Measurements from ENCODE around the gene ALDH3A2.
"Not testable (repeated sequence)": the region's sequence is repeated elsewhere in the genome, so short reads cannot be mapped to it uniquely, and the experiment has no call there.

The ALDH3A2 gene

DNA sequence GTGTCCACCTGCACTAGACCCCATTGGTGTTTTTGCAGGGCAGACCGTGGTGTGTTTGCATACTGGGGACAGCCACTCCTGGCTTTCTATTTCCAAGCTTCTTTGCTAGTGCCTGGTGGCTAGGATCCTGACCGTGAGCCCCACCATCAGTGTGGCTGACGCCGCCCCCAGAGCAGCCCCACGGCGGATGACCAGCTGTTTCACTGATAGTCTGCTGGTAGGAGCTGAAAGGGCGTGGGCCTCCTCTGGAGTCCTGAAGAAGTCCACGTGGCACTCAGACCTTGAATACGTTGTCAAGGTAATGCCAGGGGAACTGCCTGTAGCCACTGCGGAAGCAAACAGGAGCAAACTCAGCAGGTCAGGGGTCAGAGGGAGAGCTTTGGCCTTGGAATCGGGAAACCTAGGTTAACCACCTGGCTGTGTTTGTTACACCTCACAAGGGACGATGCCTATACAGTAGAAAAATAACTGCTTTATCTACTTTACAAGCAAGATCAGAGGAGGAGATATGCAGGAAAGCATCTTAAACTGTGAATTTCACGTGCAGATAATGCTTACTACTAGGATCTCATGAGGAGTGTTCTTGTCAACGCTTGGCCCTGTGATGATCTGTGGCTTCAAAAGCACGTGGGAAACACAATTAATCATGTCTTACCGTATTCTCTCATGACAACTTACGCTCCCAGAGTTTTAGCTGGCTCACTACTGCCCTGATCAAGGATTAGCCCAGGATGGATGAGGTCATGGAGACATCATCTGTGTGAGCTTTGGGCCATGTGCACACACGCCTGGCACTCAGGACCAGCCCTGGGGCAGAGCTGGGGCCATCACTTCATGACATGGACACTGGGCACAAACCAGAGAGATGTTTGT lies 30.3 kb downstream of the ALDH3A2 start:
- no peak for DNase-seq (ENCODE audit: low read depth)

DNA sequence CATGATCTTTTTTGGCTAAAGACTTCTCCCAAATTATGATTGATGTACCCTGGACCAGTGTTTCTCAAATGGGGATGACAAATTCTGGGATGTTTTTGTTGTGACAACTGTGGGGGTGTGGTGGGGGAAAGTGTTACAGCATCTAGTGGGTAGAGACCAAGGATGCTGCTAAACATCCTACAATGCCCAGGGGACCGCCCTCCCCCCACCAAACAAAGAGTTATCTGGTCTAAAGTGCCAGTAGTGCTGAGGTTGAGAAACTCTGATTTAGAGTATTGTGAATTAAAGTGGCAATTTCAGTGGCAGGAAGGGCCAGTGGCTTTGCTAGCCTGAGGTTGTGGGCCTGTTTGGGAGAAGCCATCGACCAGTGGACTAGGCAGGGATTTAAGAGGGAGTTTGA lies 34.6 kb downstream of the ALDH3A2 start:
- no peak for DNase-seq (ENCODE audit: low read depth)

DNA sequence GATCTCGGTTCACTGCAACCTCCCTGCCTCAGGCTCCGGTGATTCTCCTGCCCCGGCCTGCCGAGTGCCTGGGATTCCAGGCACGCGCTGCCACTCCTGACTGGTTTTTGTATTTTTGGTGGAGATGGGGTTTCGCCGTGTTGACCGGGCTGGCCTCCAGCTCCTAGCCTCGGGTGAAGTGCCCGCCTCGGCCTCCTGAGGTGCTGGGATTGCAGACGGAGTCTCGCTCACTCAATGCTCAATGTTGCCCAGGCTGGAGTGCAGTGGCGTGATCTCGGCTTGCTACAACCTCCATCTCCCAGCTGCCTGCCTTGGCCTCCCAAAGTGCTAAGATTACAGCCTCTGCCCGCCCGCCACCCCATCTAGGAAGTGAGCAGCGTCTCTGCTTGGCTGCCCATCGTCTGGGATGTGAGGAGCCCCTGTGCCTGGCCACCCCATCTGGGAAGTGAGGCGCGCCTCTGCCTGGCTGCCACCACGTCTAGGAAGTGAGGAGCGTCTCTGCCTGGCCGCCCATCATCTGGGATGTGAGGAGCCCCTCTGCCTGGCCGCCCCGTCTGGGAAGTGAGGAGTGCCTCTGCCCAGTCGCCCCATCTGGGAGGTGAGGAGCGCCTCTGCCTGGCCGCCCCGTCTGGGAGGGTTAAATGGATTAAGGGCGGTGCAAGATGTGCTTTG lies 36.5 kb downstream of the ALDH3A2 start:
- DNase-seq (ENCODE audit: low read depth): not testable (repeated sequence)

DNA sequence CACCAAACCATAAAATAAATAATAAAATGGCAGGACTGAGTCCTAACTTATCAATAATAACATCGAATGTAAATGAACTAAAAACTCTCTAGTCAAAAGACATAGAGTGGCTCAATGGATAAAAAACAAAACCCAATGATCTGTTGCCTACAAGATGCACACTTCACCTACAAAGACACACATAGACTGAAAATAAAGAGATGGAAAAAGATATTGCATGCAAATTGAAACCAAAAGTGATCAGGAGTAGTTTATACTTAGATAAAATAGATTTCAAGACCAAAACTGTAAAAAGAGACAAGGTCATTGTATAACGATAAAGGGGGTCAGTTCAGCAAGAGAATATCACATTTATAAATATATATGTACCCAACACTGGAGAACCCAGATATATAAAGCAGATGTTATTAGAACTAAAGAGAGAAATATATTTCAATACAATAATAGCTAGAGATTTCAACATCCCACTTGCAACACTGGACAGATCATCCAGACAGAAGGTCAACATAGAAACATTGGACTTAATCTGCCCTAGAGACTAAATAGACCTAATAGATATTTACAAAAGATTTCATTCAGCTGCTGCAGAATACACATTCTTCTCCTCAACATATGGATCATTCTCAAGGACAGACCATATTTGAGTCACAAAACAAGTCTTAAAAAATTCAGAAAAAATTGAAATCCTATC lies 38.0 kb downstream of the ALDH3A2 start:
- peak; percentile 12 for DNase-seq (ENCODE audit: low read depth)

DNA sequence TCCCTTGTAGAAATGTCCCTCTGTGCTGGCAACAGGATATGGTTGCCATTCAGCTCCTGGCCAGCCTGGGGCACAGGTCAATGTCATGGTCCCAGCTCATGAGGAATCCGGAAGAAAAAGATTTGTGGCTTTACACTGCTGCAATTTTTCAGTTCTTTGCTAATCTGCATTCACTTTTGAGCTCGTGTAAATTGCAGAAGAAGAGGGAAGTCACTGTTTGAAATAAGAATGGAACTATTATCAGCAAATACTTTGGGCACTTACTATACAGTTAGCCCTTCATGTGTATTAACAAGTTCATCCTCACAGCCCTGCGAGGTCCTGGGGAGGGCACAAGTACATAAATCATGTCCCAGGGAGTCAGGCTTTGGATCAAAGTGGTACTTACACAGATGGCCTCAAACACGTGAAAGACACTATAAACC lies 53.7 kb downstream of the ALDH3A2 start:
- no peak for DNase-seq (ENCODE audit: low read depth)

DNA sequence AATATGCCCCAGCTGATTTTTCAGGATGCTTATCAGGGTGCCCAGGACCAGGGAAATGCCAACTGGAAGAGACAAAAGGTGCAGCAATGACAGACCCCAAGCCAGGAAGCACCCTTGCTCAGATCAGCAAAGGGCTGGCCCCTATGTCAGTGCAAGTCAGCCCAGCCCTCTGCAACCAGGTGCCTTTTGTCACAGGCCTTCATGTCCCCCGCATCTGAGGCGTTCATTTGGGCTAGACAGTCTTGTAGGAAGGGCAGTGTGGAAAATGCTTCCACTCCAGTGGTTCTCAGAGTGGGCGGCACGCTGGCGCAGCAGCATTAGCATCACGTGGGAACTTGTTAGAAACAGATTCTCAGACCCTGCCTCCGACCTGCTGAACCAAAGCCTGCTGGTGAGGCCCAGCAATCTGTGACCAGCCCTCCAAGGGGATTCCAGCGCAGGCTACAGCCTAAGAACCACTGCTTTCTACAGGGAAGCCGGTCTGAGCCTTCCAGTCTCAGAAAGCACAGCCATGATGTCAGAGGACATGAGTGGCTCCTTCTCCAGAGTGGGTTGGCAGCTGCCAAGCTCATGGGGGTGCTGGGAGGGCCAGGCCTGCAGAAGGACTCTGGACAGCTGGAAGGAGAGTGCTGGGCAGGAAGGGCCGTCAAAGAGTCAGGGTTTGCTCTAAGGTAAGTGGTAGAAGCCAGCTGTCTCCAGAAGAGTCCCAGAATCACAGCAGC lies 54.7 kb downstream of the ALDH3A2 start:
- DNase-seq (ENCODE audit: low read depth): no peak

DNA sequence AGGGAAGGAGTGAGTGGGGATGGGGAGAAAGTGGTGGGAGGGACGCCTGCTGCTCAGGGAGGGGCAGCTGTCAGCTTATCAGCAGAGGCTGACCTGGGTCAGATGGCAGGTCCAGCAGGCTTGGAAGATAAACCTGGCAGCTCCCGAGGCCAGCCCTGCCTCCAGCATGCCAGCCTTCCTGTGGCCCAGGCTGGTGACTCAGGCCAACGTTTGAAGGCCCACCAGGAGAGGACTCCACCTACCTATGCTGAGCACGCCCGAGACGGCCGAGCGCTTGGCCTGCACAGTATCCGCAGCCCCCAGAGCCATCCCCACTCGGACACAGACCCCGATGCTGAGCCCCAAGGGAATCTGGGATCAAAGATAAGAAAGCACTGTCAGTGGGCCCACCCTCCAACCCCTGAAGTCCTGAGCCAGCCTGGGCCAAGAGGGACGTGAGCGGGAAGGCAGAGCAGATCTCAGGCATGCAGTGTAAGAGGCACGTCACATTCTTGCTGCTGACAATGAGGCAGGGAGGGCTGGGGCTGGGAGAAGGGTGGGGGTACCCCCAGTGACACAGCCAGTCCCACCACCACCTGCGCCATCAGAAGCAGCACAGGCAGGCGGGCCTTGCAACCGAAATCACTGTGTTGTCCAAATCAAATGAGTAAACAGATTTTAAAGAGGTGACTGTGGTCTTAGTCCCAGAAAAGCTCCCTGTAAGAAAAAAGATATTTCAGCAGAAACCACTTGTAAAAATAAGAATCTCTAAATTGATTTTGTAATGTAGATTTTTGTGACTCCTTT lies 55.5 kb downstream of the ALDH3A2 start:
- DNase-seq (ENCODE audit: low read depth): no peak

DNA sequence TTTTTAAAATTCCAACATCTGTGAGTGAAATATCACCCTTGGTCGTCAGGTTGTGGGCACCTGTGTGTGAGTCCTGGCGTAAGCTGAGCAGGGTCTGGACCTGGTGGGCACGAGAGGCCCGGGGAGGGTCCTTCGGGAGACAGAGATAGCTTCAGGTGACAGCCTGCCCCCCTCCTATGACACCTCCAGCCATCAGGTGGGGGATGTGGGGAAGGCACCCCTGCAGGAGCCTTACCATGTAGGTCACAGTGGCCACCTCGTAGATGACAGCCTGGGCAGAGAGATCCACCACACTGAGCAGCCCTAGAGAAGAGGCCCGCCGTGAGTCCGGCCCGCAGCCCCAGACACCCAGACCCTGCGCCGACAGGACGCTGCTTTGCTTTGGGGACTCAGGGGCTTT lies 56.6 kb downstream of the ALDH3A2 start:
- DNase-seq (ENCODE audit: low read depth): no peak

DNA sequence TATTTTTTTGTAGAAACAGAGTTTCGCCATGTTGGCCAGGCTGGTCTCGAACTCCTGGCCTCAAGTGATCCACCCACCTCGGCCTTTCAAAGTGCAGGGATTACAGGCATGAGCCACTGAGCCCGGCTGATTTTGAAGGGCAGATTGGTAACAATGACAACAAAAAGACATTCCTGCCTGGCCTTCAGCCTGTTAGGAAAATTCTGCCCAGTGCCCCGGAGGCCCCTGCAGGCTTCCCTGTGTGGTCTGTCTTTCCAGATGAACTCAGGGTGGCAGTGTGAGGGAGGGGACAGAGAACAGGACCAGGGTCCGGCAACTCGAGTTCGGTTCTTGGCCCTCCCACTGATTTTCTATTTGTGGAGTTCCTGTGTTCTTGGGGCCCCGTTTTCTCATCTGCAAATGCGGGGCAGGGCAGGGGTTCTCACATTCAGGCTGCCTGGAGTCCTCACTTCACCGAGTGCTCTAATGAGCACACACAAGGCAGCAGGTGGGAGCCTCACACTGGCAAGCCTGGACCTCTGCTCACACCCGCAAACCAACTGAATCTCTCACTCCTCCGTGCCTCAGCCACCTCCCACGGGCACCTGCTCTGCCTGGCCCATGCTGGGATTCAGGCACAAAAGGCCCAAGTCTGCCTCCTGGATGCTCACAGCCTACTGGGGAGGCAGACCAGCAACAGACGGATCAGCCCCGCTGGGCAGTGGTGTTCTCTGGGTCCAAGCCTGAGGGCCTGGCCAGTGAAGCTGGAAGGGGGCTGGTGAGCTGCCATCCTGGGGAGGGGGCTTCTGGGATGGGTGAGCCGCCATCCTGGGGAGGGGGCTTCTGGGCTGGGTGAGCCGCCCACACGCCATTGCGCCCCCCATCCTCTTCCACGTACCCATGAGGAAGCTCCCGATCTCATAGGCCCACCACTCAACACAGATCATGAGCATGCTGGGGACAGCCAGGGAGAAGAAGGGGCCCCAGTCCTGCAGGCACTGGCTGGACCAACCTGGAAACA lies 57.5 kb downstream of the ALDH3A2 start:
- no peak for DNase-seq (ENCODE audit: low read depth)

DNA sequence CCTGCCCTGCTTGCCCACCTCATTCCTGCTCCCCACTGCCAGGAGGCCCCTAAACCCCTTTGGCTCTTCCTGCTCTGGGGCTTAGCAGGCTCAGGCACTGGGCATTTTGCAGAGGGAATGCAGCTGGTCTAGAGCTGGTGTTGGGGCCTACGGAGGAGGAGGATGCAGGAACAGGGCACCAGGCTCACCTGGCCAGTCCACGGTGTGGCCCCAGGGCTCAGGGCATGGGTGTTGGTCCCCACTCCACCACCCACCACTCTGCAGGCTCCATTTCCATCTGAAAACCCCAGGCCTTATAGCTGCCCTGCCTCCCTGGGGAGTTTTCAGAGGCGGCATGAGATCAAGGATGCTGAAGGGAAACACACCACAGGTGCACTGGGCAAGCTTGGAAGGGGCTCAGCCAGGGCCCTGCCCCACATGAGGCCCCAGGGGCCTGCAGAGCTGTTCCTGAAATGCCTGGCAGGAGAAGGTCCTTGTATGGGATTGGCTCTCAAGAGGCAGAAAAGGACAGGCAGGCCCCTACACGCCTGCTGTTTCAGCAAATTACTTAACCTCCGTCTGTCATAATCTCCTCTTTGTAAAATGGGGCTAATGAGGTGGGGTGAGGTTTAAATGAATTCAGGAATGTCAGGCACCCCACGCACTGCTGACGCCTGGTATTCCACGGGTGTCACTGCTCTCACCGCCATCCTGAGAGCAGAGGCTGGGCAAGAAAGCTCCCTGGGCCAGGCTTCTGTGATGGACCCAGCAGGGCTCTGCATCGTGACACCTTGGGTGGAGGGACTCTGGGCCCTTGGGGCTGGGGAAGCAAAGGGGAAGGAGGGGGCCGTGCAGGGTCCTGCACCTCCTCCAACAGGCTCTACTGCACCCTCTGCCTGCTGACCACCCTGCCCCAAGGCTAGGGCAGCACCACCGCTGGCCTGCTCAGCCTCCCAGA lies 58.5 kb downstream of the ALDH3A2 start:
- no peak for DNase-seq (ENCODE audit: low read depth)

DNA sequence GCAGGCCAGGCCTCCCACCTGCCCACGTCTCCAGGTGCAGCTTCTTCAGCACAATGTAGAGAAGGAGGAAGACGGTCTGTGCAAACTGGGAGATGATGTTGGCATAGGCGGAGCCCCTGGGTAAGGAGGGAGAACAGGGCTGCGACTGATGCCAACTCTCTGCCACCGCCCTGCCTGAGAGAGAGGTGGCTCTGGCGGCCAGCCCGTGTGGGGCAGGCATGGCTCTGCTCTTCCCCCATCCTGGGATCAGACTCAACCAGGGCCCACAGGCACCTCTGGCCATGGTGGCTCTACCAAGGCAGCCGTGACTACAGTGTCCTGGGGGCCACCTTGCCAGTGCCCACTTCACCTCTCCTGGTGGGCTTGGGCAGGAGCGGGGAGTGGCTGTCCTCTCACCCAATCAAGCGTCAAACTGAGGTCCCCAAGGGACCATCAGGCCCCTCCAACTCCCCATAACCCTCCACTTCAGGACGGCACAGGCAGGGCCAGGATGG lies 59.2 kb downstream of the ALDH3A2 start:
- DNase-seq (ENCODE audit: low read depth): no peak

DNA sequence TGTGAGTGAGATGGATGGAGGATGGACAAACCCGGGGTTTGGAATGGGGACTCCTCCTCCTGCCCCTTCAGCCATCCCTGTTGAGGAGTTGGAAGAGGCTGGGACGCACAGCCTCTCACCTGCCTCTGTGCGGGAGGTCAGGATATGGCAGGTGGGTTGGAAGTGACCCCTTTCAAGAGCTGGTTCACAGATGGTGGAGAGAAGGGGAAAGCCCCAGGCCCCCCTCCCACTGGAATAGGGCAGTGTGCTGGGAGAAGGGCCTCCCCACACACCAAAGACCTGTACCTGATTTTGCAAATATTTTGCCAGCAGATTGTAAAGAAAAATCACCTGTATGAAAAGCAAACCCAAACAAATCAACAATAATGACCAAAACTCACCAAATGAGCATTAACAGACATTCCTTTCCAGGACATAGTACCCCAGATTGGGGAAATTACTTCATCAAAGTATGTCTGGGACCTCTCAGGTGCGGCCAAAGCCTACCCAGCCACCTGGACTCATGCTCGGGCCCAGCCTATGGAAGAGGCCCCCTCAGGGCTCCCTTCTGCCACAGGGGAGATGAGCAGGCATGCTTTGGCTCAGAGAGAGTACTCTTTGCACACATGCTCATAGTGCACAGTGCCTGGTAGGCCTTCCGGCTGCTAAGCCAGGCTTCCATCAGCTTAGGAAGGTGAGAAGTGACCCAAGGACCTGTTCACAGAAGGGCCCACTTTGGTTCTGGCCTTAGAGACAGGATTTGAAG lies 60.1 kb downstream of the ALDH3A2 start:
- no peak for DNase-seq (ENCODE audit: low read depth)

DNA sequence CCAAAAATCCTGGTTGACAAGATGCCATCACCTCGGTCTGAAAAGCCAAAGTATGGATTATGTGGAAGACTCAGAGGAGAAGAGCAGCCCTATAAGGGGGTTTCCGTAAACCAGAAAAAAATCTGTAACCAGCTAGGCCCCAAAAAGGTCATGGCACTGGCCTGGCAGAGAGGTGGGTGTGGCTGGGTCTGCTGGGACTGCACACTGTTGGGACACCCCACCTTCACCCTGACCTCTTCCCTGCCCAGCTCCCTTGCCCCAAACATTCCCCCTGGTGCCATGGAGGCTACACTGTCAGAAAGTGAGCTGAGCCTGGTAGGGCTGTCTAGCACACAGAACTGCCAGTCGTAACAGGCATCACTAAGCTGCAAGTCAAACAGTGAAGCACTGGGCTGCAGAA lies 61.3 kb downstream of the ALDH3A2 start:
- no peak for DNase-seq (ENCODE audit: low read depth)

DNA sequence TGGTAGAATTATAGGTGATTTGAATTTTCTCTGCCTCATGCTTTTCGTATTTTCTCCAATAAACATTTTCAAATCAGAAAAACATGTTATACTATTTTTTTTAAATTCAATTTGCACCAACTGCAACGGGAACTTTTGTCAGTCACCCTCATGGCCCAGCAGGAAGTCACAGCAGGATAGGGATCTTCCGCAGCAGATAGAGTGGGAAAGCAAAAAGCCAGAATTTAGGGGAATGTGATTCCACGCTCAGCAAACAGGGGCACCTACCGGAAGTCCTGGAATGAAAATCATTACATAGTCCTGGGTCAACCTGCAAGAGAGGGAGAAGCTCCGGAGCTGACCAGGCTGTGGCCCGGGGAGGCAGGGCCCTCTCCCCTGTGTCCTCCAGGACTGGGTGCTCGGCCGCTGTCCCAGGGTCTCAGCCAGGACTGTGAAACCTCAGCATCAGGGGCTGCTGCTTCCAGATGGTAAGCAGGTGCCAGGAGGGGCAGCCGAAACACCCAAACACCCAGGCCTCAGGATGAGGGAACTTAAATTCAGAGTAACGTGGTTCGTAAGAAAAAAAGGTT lies 64.0 kb downstream of the ALDH3A2 start:
- DNase-seq (ENCODE audit: low read depth): no peak

DNA sequence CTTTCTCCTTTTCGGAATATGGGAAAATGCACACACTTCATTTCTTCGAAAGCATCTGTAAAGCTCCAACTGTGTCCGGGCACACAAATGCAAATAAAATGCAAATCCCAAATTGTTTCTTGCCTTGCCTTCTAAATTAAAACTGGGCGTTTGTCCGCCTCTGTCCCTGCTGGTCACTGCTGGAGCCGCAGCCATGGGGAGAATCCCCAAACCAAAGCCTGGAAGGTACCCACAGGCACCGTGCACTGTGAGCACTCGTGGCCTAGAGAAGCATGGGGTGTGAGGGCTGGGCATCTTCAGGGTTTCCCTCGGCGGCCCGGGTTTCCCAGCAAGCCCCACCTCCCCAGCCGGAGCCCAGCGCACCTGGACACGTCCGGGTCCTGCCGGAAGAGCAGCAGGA lies 64.9 kb downstream of the ALDH3A2 start:
- no peak for DNase-seq (ENCODE audit: low read depth)

DNA sequence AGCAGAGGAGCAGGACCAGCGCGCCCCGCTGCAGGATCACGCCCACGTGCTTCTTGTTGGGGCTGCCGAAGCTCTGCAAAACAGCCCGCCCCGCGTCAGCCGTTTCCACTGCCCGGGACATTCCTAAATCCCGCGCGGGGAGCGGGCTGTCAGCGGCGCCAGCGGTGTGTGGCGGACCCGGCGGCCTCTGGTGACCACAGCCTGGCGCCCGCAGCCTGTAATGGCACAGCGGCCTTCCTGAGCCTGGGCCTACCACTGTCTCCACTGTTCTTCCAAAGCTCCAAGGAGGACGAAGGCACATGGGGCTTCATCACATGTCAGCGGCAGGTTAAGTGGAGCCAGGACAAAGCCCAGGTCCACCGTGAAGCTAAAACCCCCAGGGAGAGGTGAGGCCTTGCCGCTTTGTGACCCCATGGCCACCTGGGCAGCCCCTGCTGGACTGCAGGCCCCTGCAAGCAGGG lies 65.4 kb downstream of the ALDH3A2 start:
- DNase-seq (ENCODE audit: low read depth): no peak

DNA sequence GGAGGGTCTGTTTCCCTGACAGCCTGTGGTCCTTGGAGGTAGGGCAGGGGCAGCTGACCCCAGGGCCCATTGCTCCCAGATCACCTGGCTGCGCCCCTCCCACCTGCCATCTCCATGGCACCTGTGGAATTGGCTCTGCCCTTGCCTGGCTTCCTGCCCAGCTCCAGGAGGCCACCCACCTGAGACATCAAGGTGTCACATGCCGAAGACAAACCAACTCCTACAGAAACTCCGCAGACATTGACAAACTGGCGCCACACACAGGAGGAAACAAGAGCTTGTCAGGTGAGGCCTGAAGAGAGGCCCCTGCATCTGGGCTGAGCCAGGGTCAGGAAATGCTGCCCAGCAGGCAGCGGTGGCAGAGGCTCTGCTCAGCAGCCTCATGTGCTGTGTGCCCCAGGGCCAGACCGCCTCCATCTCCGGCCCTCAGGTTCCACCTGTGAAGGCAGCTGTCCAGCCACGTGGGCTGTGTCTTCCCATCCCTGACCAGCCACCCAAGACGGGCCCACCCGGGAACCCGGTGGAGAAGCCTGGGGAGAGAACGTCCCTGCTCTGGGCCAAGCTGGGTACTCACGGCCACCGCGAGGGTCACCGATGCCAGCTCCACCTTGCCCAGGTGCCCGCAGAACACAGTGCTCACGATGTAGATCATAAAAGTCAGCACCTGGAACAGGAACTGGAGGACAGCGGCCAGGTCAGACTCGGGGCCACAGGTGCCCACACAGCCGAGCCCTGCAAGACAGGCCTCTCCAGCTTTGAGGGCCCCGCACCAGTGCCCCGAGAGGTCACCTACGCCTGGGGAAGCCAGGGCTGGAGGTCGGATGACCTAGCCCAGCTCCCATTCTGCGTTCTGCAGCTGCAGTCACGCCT lies 66.2 kb downstream of the ALDH3A2 start:
- DNase-seq (ENCODE audit: low read depth): no peak
